ENCODE data around the gene STK39. TPM values are rescaled to one million over a fixed set of nuclear protein-coding genes. Genes with fewer than 3 reads are reported as not detected.
A peak's percentile ranks its signal among the peaks of the same experiment; 100 is the strongest.
"Not testable (repeated sequence)": the region's sequence is repeated elsewhere in the genome, so short reads cannot be mapped to it uniquely, and the experiment has no call there.

STK39 gene
- polyA plus RNA-seq, 1 donor from 2014 or later, result 9.5 TPM

- no peaks in the 10 kb centered on the region for H3K79me2 ChIP-seq (replicated peaks; ENCODE audit: insufficient read depth, low read length)
- H3K36me3 ChIP-seq (ENCODE audit: insufficient read depth, low read length), result no peaks in the 10 kb centered on the region
- no peak overlapping the region for H2AFZ ChIP-seq (ENCODE audit: low read depth, low read length)
- peak overlapping the region; percentile 44 for H3K27ac ChIP-seq (ENCODE audit: low read length)
- H3F3A ChIP-seq (ENCODE audit: insufficient read depth, low read length, poor library complexity, severe bottlenecking), result no peaks in the 10 kb centered on the region
- H3K9me3 ChIP-seq (ENCODE audit: low read length), result no peaks in the 10 kb centered on the region
- H3K9me2 ChIP-seq (ENCODE audit: insufficient read depth, low read length), result no peaks in the 10 kb centered on the region
- H4K20me1 ChIP-seq (ENCODE audit: insufficient read depth), result no peaks in the 10 kb centered on the region
- no peaks in the 10 kb centered on the region for H3K27me3 ChIP-seq (ENCODE audit: insufficient read depth, low read depth, low read length)
- H3K9ac ChIP-seq (ENCODE audit: low read length), result peak overlapping the region; percentile 4
- peak overlapping the region; percentile 33 for H3K4me3 ChIP-seq (ENCODE audit: low read length)
- no peak overlapping the region for H3K4me2 ChIP-seq (ENCODE audit: low read length)
- TF ChIP-seq SMC3 (conservative IDR thresholded peaks at IDR 0.05; ENCODE audit: poor library complexity) (peak; percentile 71), TAF1 (IDR thresholded peaks at IDR 0.05; ENCODE audit: low read depth) (no peak), EP300 (conservative IDR thresholded peaks at IDR 0.05; ENCODE audit: poor library complexity, severe bottlenecking) (peak; percentile 78), MXI1 (conservative IDR thresholded peaks at IDR 0.05; ENCODE audit: poor library complexity, severe bottlenecking) (no peak), CTCF (IDR thresholded peaks at IDR 0.05; ENCODE audit: poor library complexity, severe bottlenecking) (peak; percentile 73), POLR2AphosphoS5 (IDR thresholded peaks at IDR 0.05) (peak; percentile 26), RAD21 (conservative IDR thresholded peaks at IDR 0.05) (peak; percentile 75), REST (IDR thresholded peaks at IDR 0.05; ENCODE audit: borderline replicate concordance) (peak; percentile 12), EZH2 (IDR thresholded peaks at IDR 0.05; ENCODE audit: borderline replicate concordance, insufficient read depth, low read length, poor library complexity, severe bottlenecking) (no peak)
Observed at GRCh38 chr2:168084288-168084687, 163.1 kb downstream of the STK39 start.

GRCh38 chr2:168081452-168081851 lies 165.9 kb downstream of the STK39 start:
- not testable (repeated sequence) for H3K4me3 ChIP-seq (ENCODE audit: low read length); H3K79me2 ChIP-seq (replicated peaks; ENCODE audit: insufficient read depth, low read length); H3K36me3 ChIP-seq (ENCODE audit: insufficient read depth, low read length); H2AFZ ChIP-seq (ENCODE audit: low read depth, low read length); H3K27me3 ChIP-seq (ENCODE audit: insufficient read depth, low read depth, low read length); H3K9me2 ChIP-seq (ENCODE audit: insufficient read depth, low read length); H4K20me1 ChIP-seq (ENCODE audit: insufficient read depth); H3K9me3 ChIP-seq (ENCODE audit: low read length); H3K27ac ChIP-seq (ENCODE audit: low read length); H3F3A ChIP-seq (ENCODE audit: insufficient read depth, low read length, poor library complexity, severe bottlenecking); H3K9ac ChIP-seq (ENCODE audit: low read length); H3K4me2 ChIP-seq (ENCODE audit: low read length)

GRCh38 chr2:168079236-168079635 lies 168.2 kb downstream of the STK39 start:
- Histone ChIP-seq H3K27ac (ENCODE audit: low read length) (no peak overlapping the region), H3K9me3 (ENCODE audit: low read length) (no peaks in the 10 kb centered on the region), H3K36me3 (ENCODE audit: insufficient read depth, low read length) (no peaks in the 10 kb centered on the region), H3K4me2 (ENCODE audit: low read length) (no peak overlapping the region), H3K4me3 (ENCODE audit: low read length) (no peak overlapping the region), H3K79me2 (replicated peaks; ENCODE audit: insufficient read depth, low read length) (no peaks in the 10 kb centered on the region), H3K27me3 (ENCODE audit: insufficient read depth, low read depth, low read length) (no peaks in the 10 kb centered on the region), H4K20me1 (ENCODE audit: insufficient read depth) (no peaks in the 10 kb centered on the region), H3K9me2 (ENCODE audit: insufficient read depth, low read length) (no peaks in the 10 kb centered on the region), H3F3A (ENCODE audit: insufficient read depth, low read length, poor library complexity, severe bottlenecking) (no peaks in the 10 kb centered on the region), H2AFZ (ENCODE audit: low read depth, low read length) (no peak overlapping the region), H3K9ac (ENCODE audit: low read length) (no peak overlapping the region)
- TF ChIP-seq EZH2 (IDR thresholded peaks at IDR 0.05; ENCODE audit: borderline replicate concordance, insufficient read depth, low read length, poor library complexity, severe bottlenecking), result no peak
- no peak for TF ChIP-seq CTCF (IDR thresholded peaks at IDR 0.05; ENCODE audit: poor library complexity, severe bottlenecking)
- TF ChIP-seq RAD21 (conservative IDR thresholded peaks at IDR 0.05), result no peak
- no peak for TF ChIP-seq TAF1 (IDR thresholded peaks at IDR 0.05; ENCODE audit: low read depth)
- TF ChIP-seq MXI1 (conservative IDR thresholded peaks at IDR 0.05; ENCODE audit: poor library complexity, severe bottlenecking), result no peak
- no peak for TF ChIP-seq REST (IDR thresholded peaks at IDR 0.05; ENCODE audit: borderline replicate concordance)
- no peak for TF ChIP-seq EP300 (conservative IDR thresholded peaks at IDR 0.05; ENCODE audit: poor library complexity, severe bottlenecking)
- no peak for TF ChIP-seq SMC3 (conservative IDR thresholded peaks at IDR 0.05; ENCODE audit: poor library complexity)
- TF ChIP-seq POLR2AphosphoS5 (IDR thresholded peaks at IDR 0.05), result no peak
